ENCODE results near the gene MEX3A. TPM values are rescaled to one million over a fixed set of nuclear protein-coding genes. Genes with fewer than 3 reads are reported as not detected.

The MEX3A gene
- total RNA-seq, 2 experiments from 2014 or later, result 5.3 TPM

DNA sequence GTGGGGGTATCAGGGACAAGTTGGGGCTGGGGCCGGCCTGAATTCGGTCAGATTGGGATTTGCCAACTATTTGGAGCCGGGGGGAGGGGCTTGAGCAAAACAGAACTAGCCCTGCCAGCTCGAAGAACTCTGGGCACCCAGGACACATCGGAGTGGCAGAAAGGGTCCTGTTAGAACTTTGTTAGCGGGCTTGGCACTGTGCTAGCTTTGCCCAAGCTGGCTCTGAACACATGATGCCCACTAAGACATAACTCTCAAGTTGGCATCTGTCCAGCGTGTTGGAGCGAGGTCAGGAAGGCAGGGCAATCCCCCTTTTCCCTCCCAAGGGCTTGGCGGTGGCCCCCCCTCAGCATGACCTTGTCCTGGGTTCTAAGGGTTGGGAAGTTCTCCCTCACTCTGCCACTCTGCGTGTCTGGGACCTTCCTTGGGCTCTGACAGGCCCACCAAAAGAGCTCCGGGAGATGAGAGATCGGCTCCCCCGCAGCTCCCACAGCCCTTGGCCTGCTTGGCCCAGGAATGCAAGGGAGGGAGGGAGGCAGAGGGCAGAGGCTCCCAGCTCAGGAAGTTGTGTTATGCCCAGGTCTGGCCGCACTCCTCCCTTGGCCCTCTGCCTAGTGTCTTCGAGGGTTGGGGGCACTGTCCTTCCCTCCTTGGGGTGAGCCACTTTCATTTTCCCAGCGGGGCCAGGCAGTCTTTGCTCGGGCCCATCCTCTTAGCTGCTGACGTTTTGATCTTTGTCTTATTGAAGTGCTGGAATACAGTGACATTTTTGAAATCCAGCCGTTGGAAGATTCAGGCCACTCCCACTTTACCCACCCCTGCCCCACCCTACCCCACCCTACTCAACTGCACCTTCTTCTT, 33.5 kb upstream of the MEX3A start:
- H3K27ac ChIP-seq (ENCODE audit: low read depth, low read length, poor library complexity, severe bottlenecking), result no peak overlapping the region
- no peaks in the 10 kb centered on the region for H3K9me2 ChIP-seq (ENCODE audit: insufficient read depth, low read length)
- no peaks in the 10 kb centered on the region for H3K4me1 ChIP-seq (ENCODE audit: insufficient read depth, low read length, poor library complexity, severe bottlenecking)
- ChIA-PET CTCF (ENCODE audit: unreplicated experiment) (no interaction called here), POLR2A (no interaction called here)
- H3K9me3 ChIP-seq (ENCODE audit: low read length), result no peaks in the 10 kb centered on the region
- no peaks in the 10 kb centered on the region for H4K20me1 ChIP-seq (ENCODE audit: insufficient read depth, low read length)
- no peak for DNase-seq (ENCODE audit: low spot score)
- no TSS peak for BruUV-seq (replicated peaks)
- no peaks in the 10 kb centered on the region for H3K36me3 ChIP-seq (ENCODE audit: insufficient read depth, low read length)
- no peak overlapping the region for H2AFZ ChIP-seq (ENCODE audit: low read length)
- H3K4me2 ChIP-seq (ENCODE audit: low read length), result no peak overlapping the region; the same call in 1 of the 2 replicates
- TF ChIP-seq EZH2phosphoT487 (IDR thresholded peaks at IDR 0.05; ENCODE audit: borderline replicate concordance, low read depth, low read length), result no peak
- TF ChIP-seq, protein P1, sequence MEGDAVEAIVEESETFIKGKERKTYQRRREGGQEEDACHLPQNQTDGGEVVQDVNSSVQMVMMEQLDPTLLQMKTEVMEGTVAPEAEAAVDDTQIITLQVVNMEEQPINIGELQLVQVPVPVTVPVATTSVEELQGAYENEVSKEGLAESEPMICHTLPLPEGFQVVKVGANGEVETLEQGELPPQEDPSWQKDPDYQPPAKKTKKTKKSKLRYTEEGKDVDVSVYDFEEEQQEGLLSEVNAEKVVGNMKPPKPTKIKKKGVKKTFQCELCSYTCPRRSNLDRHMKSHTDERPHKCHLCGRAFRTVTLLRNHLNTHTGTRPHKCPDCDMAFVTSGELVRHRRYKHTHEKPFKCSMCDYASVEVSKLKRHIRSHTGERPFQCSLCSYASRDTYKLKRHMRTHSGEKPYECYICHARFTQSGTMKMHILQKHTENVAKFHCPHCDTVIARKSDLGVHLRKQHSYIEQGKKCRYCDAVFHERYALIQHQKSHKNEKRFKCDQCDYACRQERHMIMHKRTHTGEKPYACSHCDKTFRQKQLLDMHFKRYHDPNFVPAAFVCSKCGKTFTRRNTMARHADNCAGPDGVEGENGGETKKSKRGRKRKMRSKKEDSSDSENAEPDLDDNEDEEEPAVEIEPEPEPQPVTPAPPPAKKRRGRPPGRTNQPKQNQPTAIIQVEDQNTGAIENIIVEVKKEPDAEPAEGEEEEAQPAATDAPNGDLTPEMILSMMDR (conservative IDR thresholded peaks at IDR 0.05; ENCODE audit: low read length), result no peak
- intact Hi-C loops (cut with micrococcal nuclease; ENCODE audit: unreplicated experiment), result no loop called here
- no peaks in the 10 kb centered on the region for H3K79me2 ChIP-seq (ENCODE audit: insufficient read depth, low read depth, low read length)
- no peak overlapping the region for H3K4me3 ChIP-seq (ENCODE audit: low read depth, low read length, poor library complexity, severe bottlenecking)

DNA sequence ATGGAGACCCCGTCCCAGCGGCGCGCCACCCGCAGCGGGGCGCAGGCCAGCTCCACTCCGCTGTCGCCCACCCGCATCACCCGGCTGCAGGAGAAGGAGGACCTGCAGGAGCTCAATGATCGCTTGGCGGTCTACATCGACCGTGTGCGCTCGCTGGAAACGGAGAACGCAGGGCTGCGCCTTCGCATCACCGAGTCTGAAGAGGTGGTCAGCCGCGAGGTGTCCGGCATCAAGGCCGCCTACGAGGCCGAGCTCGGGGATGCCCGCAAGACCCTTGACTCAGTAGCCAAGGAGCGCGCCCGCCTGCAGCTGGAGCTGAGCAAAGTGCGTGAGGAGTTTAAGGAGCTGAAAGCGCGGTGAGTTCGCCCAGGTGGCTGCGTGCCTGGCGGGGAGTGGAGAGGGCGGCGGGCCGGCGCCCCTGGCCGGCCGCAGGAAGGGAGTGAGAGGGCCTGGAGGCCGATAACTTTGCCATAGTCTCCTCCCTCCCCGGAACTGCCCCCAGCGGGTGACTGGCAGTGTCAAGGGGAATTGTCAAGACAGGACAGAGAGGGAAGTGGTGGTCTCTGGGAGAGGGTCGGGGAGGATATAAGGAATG, 32.8 kb upstream of the MEX3A start:
- H3K4me2 ChIP-seq (ENCODE audit: low read length), result peak overlapping the region; percentile 43; the same call in 1 of the 2 replicates
- H3K36me3 ChIP-seq (ENCODE audit: insufficient read depth, low read length), result no peaks in the 10 kb centered on the region
- no peaks in the 10 kb centered on the region for H3K4me1 ChIP-seq (ENCODE audit: insufficient read depth, low read length, poor library complexity, severe bottlenecking)
- no TSS peak for BruUV-seq (replicated peaks)
- no peak overlapping the region for H3K4me3 ChIP-seq (ENCODE audit: low read depth, low read length, poor library complexity, severe bottlenecking)
- H4K20me1 ChIP-seq (ENCODE audit: insufficient read depth, low read length), result no peaks in the 10 kb centered on the region
- intact Hi-C loops (cut with micrococcal nuclease; ENCODE audit: unreplicated experiment), result no loop called here
- H3K9me2 ChIP-seq (ENCODE audit: insufficient read depth, low read length), result no peaks in the 10 kb centered on the region
- no peak overlapping the region for H3K27ac ChIP-seq (ENCODE audit: low read depth, low read length, poor library complexity, severe bottlenecking)
- H3K9me3 ChIP-seq (ENCODE audit: low read length), result no peaks in the 10 kb centered on the region
- H3K79me2 ChIP-seq (ENCODE audit: insufficient read depth, low read depth, low read length), result no peaks in the 10 kb centered on the region
- H2AFZ ChIP-seq (ENCODE audit: low read length), result no peak overlapping the region
- ChIA-PET CTCF (ENCODE audit: unreplicated experiment) (interaction anchor here (0.6 kb wide), 1 partner anchor 99 kb away, joined by 3 read pairs; no protein-coding TSS in a partner anchor), POLR2A (no interaction called here)
- no peak for DNase-seq (ENCODE audit: low spot score)
- TF ChIP-seq, protein P1 (conservative IDR thresholded peaks at IDR 0.05; ENCODE audit: low read length), result no peak
- TF ChIP-seq EZH2phosphoT487 (IDR thresholded peaks at IDR 0.05; ENCODE audit: borderline replicate concordance, low read depth, low read length), result peak; percentile 31; the same call in 1 of the 2 replicates

Measured in OCI-LY7 (cell line).